ENCODE results near the gene ATXN7L1. TPM values are rescaled to one million over a fixed set of nuclear protein-coding genes. Genes with fewer than 3 reads are reported as not detected.

Gene ATXN7L1
- total and polyA plus RNA-seq, 2 of the 8 experiments (the other 6 are each of a cell fraction or from before 2014, with no cell fraction given) = 14.3 to 34.0 TPM

DNA sequence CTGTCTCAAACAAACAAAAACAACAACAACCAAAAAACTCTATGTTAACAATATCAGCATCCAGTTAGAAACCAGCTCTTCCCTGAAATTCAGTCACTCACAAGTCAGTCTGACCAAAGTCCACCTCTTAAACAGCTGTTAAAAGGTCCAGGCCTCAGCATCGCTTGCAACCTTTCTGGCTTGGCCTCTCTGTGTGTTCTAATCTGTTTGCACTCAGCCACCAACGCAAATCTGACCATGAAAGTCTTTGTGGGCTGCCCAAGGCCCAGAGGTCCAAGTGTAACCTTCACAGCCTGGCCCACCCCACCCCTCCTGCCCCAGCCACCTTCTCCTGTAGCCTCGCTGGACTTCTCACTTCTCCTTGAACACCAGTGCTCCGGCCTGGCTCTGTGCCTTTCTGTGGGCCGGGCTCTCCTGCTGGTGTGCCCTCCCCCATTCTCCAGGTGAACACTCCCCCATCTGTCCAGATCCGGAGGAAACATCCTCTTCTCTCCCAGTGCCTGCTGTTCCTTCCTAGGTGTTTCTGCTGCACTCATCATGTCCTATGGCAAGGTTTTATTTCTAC, 222.9 kb downstream of the ATXN7L1 start (continued):
- TF ChIP-seq ASH2L (IDR thresholded peaks at IDR 0.05; ENCODE audit: low read length) (no peak), SIRT6 (IDR thresholded peaks at IDR 0.05; ENCODE audit: low read length) (no peak), GABPA (IDR thresholded peaks at IDR 0.05; ENCODE audit: borderline replicate concordance, insufficient read depth, low read length) (no peak), SRF (IDR thresholded peaks at IDR 0.05; ENCODE audit: low read depth, low read length) (no peak), CHD2 (IDR thresholded peaks at IDR 0.05; ENCODE audit: low read length) (no peak), RBBP5 (IDR thresholded peaks at IDR 0.05; ENCODE audit: borderline replicate concordance, low read depth, low read length) (no peak)

Data from H1 (cell line).